HG02840 (cell line): ENCODE data around the gene OR1A2.
"Not testable (repeated sequence)": the region's sequence is repeated elsewhere in the genome, so short reads cannot be mapped to it uniquely, and the experiment has no call there.

ENCODE experiments used
- ATAC-seq: cut with Tn5 transposase; IDR thresholded peaks from one replicate; pipeline ENCODE4 v1.9.1; 2021; ENCODE audit warnings: mild to moderate bottlenecking, moderate library complexity, moderate number of reproducible peaks; ENCODE audit not compliant: unreplicated experiment, low FRiP score

The OR1A2 gene

GRCh38 chr17:3197219-3197618, at the start of gene OR1A2:
OR1A2 (plus strand) TSS chr17:3197519; CDS start chr17:3197519, 0 bp downstream.
- no peak for ATAC-seq

GRCh38 chr17:3157218-3157617, 40.1 kb upstream of the OR1A2 start:
- ATAC-seq, result no peak

GRCh38 chr17:3167574-3167973, 29.7 kb upstream of the OR1A2 start:
- no peak for ATAC-seq

- ATAC-seq, result no peak
Observed at GRCh38 chr17:3189961-3190360, 7.4 kb upstream of the OR1A2 start.

GRCh38 chr17:3207367-3207766, 10.0 kb downstream of the OR1A2 start, which contains the start of gene OR1A1:
OR1A1 (plus strand) TSS chr17:3207667; CDS start chr17:3215621, 7,954 bp downstream.
- no peak for ATAC-seq

- ATAC-seq, result no peak
Observed at GRCh38 chr17:3208484-3208883, 11.2 kb downstream of the OR1A2 start.

- no peak for ATAC-seq
Observed at GRCh38 chr17:3213001-3213400, 15.7 kb downstream of the OR1A2 start.

GRCh38 chr17:3213587-3213986, 16.3 kb downstream of the OR1A2 start:
- no peak for ATAC-seq

- ATAC-seq, result not testable (repeated sequence)
Observed at GRCh38 chr17:3219978-3220377, 22.7 kb downstream of the OR1A2 start.

GRCh38 chr17:3221850-3222249, 24.5 kb downstream of the OR1A2 start:
- ATAC-seq, result no peak

GRCh38 chr17:3222505-3222904, 25.2 kb downstream of the OR1A2 start:
- no peak for ATAC-seq

- not testable (repeated sequence) for ATAC-seq
Observed at GRCh38 chr17:3224721-3225352, 27.5 kb downstream of the OR1A2 start.

GRCh38 chr17:3232300-3232699, 35.0 kb downstream of the OR1A2 start:
- not testable (repeated sequence) for ATAC-seq

GRCh38 chr17:3238685-3239084, 41.4 kb downstream of the OR1A2 start:
- ATAC-seq, result not testable (repeated sequence)

- not testable (repeated sequence) for ATAC-seq
Observed at GRCh38 chr17:3241044-3241443, 43.7 kb downstream of the OR1A2 start.

- ATAC-seq, result not testable (repeated sequence)
Observed at GRCh38 chr17:3244841-3245240, 47.5 kb downstream of the OR1A2 start.
